ENCODE measurements around the gene NEK1. TPM values are rescaled to one million over a fixed set of nuclear protein-coding genes. Genes with fewer than 3 reads are reported as not detected.

NEK1 gene
- total and polyA plus RNA-seq, 2 of the 13 experiments (the other 11 are each of a cell fraction or from before 2014, with no cell fraction given): 2.9 to 5.4 TPM

DNA sequence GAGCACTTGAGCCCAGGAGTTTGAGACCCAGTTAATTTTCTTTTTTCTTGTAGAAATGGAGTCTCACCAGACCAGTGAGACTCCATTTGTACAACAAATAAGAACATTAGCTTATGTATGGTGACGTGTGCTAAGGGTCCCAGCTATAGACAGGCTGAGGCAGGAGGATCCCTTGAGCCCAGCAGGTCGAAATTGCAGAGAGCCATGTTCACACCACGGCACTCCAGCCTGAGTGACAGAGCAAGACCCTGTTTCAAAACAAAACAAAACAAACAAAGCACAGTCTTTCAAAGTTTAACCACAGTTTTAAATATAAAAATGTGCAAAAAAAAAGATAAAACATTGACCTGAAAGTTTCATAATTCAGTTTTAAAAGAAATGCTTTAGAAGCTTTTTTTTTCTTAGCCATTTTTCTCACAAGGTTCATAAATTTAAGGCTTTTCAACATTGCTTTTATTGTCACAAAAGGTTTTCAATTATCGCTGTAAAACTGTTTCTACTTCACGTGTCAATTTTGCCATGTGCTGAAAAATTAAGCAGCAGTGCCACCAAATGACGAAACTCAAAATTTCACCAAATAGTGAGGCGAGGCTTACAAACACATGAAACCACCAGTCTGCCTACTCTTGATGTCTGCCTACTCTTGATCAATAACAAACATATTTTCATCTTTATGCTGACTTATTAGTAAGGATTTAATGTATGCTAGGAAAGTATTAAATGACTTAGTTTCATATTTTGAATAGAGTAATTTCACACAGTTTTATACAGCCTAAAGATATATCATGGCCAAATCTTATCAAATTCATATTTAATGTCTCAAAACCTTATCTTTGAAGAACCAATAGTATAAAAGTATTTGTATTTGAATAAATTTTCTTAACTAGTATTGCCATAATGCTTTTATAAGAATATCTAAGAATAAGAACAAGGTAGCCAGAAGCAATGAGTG is 126.3 kb downstream of the NEK1 start (continued):
- TF ChIP-seq, protein P1, sequence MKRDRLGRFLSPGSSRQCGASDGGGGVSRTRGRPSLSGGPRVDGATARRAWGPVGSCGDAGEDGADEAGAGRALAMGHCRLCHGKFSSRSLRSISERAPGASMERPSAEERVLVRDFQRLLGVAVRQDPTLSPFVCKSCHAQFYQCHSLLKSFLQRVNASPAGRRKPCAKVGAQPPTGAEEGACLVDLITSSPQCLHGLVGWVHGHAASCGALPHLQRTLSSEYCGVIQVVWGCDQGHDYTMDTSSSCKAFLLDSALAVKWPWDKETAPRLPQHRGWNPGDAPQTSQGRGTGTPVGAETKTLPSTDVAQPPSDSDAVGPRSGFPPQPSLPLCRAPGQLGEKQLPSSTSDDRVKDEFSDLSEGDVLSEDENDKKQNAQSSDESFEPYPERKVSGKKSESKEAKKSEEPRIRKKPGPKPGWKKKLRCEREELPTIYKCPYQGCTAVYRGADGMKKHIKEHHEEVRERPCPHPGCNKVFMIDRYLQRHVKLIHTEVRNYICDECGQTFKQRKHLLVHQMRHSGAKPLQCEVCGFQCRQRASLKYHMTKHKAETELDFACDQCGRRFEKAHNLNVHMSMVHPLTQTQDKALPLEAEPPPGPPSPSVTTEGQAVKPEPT (CRISPR knock-in tag; IDR thresholded peaks at IDR 0.05; ENCODE audit: low read depth): no peak
- TF ChIP-seq JARID2 (CRISPR knock-in tag; IDR thresholded peaks at IDR 0.05; ENCODE audit: insufficient replicate concordance) (no peak), GATA4 (IDR thresholded peaks at IDR 0.05; ENCODE audit: borderline replicate concordance, low read depth) (no peak), ZNF224 (CRISPR knock-in tag; IDR thresholded peaks at IDR 0.05) (no peak), NFKBIZ (CRISPR knock-in tag; IDR thresholded peaks at IDR 0.05) (no peak), HNRNPUL1 (IDR thresholded peaks at IDR 0.05; ENCODE audit: low read depth, low read length) (no peak), STAG1 (CRISPR knock-in tag; IDR thresholded peaks at IDR 0.05) (peak; percentile 95)
- TF ChIP-seq, protein P2, sequence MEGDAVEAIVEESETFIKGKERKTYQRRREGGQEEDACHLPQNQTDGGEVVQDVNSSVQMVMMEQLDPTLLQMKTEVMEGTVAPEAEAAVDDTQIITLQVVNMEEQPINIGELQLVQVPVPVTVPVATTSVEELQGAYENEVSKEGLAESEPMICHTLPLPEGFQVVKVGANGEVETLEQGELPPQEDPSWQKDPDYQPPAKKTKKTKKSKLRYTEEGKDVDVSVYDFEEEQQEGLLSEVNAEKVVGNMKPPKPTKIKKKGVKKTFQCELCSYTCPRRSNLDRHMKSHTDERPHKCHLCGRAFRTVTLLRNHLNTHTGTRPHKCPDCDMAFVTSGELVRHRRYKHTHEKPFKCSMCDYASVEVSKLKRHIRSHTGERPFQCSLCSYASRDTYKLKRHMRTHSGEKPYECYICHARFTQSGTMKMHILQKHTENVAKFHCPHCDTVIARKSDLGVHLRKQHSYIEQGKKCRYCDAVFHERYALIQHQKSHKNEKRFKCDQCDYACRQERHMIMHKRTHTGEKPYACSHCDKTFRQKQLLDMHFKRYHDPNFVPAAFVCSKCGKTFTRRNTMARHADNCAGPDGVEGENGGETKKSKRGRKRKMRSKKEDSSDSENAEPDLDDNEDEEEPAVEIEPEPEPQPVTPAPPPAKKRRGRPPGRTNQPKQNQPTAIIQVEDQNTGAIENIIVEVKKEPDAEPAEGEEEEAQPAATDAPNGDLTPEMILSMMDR (CRISPR knock-in tag; IDR thresholded peaks at IDR 0.05): peak; percentile 83

Measured in HepG2 (cell line).